GM12874 (cell line): Measurements from ENCODE around the gene SH3BP4.

Experiments used
- TF ChIP-seq, protein P1 (sequence below): IDR thresholded peaks from 2 replicates; pipeline ENCODE4 v1.5.1; 2011; ENCODE audit warnings: low read depth, mild to moderate bottlenecking, control low read depth, low read length, moderate library complexity; ENCODE audit not compliant: insufficient read depth

Gene SH3BP4

DNA sequence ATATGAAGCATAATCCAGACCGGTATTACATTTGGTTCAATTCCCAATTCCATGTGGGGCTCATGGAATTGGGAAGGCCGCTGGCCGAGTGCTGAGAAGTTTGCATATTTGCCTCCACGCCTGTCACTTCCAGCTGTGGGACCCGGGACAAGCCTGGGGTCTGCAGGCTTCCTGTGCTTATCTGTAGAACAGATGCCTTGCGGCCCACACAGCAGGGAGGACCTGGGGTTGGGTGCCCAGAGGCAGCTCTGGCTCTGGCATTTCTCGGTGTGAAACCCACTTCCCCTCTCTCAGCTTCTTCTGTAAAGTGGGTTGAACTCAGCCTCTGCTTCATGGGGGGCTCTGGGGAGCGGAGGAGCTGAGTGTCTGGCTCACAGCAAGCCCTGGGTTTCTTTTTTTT is 97.9 kb downstream of the SH3BP4 start:
- TF ChIP-seq, protein P1, sequence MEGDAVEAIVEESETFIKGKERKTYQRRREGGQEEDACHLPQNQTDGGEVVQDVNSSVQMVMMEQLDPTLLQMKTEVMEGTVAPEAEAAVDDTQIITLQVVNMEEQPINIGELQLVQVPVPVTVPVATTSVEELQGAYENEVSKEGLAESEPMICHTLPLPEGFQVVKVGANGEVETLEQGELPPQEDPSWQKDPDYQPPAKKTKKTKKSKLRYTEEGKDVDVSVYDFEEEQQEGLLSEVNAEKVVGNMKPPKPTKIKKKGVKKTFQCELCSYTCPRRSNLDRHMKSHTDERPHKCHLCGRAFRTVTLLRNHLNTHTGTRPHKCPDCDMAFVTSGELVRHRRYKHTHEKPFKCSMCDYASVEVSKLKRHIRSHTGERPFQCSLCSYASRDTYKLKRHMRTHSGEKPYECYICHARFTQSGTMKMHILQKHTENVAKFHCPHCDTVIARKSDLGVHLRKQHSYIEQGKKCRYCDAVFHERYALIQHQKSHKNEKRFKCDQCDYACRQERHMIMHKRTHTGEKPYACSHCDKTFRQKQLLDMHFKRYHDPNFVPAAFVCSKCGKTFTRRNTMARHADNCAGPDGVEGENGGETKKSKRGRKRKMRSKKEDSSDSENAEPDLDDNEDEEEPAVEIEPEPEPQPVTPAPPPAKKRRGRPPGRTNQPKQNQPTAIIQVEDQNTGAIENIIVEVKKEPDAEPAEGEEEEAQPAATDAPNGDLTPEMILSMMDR = no peak

DNA sequence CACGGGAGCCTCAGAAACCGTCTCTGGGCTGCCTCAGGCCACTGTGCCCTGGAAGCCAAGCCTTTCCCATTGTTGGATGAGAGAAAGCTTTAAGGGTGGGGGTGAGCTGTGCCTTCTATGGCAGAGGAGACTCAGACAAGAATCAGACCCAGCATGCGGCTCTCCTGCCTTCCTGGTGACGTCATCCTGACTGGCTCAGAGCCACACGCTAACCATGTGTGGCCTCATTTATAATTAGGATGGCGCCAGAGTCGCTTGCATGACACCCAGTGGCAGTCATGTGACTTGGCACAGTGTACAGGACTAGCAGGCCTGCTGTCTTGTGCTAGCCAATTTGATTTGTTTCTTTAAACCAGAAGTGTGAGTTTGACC is 99.1 kb downstream of the SH3BP4 start:
- TF ChIP-seq, protein P1 = no peak

DNA sequence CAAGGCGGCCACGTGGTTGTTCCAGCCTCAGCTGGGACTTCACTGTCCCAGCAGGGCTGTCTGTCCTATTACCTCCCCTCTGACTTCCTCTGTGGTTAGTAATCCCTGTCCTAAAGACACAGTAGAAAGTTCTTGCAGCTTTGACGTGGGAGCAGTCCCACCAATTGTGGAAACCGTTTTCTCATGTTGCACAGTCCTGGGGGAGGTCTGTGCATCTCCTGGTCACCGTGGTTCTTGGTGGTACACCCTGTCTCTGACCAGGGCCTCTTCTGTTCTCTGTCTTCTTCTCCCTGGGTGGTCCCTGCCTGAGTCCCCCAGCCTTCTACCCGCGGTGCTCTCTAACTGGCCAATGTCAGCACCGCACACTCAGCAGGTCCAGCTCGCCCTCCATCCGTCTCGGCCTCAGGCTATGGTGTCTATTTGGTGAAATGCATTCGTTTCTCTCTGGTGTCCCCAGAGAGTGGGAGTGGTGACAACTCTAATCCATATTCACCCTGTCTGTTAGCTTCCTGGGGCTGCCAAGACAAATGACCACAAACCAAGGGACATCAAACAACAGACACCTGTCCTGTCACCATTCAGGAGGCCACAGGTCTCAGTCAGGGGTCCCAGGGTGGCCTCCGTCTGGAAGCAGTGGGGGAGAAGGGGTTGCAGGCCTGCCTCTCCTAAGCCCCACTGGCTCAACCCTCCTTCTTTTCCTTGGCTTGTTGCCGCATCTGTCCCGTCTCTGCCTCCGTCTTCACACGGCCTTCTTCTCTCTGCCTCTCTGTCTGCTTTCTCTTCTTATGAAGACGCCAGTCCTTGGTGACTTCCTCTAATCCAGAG is 99.8 kb downstream of the SH3BP4 start:
- TF ChIP-seq, protein P1 = no peak

DNA sequence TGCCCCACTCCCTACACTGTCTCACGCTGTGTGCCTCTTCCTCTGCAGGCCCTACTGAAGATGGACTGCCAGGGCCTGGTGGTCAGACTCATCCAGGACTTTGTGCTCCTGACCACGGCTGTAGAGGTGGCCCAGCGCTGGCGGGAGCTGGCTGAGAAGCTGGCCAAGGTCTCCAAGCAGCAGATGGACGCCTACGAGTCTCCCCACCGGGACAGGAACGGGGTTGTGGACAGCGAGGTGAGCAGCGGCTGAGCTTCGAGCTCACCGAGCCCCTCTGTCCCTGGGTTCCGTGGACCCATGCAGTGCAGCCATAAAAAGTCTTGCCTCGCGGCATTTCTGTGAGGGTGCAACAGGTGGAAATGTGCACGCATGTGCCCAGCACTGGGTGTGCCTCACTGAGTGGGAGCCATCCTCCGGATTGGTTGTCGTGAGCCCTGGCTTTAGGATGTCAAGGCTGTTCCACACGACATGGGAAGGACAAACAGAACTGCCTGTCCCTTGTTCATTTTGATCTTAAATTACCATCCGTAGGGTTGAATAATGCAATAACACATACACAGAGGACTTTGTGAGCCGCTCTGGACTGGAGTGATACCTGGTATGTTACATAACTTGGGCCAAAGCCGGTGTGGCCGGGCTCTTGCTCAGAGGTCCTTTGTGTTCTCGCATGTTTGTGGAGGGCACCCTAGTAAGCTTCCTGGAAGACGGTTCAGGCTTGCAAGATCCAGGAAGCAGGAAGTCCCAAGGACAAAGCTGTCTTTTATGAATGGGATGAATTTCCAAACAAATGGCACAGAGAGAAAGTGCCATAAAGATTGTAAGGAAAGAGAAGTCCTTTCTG is 100.9 kb downstream of the SH3BP4 start:
- TF ChIP-seq, protein P1 = no peak

DNA sequence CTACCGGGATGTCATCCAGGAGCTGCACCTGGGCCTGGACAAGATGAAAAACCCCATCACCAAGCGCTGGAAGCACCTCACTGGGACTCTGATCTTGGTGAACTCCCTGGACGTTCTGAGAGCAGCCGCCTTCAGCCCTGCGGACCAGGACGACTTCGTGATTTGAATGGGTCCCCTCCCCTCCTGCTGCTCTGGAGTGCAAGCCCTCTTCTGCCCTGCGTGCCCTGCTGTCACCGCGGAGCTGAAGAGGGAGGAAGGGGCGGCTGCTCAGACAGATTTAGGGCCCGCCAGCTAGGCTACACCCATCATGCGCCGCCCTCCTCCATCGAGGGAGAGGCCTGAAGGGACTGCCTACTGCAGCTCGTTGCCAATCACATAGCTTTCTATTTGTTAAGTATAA is 101.8 kb downstream of the SH3BP4 start:
- TF ChIP-seq, protein P1 = no peak

DNA sequence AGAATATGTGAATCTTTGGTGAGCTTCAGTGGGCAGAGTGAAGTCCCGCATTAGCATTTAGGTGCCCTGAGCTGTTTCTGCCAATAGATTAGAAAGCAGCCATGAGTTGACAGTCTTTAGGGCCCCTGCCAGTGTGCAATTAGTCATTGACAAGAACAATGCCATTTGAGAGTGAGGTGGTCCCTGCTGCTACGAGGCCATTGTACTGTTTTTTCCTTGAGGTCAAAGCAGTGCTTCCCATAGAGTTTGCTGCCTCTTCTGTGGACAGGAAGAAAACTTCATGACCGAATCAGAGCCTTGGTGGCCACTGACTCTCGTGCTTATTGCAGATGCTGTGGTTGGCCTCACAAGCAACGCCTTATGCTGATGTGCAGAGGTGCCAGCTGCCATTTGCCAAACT is 102.7 kb downstream of the SH3BP4 start:
- TF ChIP-seq, protein P1 = no peak

DNA sequence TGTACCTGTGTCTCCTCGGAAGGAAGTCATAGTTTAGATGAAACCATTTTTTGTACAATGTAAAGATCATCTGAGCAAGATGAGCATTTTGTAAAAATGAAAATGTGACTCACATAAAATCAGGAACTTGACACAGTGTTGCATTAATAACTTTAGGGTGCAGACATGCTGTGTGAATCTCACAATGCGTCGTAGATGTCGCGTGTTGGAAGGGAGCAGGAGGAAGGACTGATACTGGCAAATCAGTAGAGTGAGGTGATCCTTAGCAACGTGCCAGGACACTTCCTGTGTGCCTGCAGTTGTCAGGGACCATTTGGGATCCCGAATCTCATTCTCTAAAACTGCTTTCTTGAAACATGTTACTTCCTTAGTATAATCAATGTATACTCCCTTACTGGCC is 103.1 kb downstream of the SH3BP4 start:
- TF ChIP-seq, protein P1 = no peak
